Muscle of leg (tissue), 9 donors: Measurements from ENCODE around the gene TBR1. TPM values are rescaled to one million over a fixed set of nuclear protein-coding genes. Genes with fewer than 3 reads are reported as not detected.

ENCODE experiments used
- polyA plus RNA-seq, 8 donors: library from polyadenylated mRNA; unstranded; fragments of 120-200 nt; gene quantifications; one replicate each; pipeline versions ENCODE4 v1.2.1 to v1.2.3, GENCODE V29; 2013; ENCODE audit warnings: inconsistent platforms in 1 of 8, low replicate concordance in 1 of 8; ENCODE audit not compliant: insufficient read length in 8 of 8, insufficient read depth in 1 of 8
- total RNA-seq: library from RNA; stranded (reverse); fragments of 120-200 nt; gene quantifications from one replicate; pipeline ENCODE4 v1.2.4, GENCODE V29; 2013

The TBR1 gene
- total and polyA plus RNA-seq, 9 donors = 0.04 to 0.20 (median 0.08) TPM; not detected in 5

Other genes starting within 250 kb of the TBR1 start
- 49.8 TPM for gene PSMD14, start 107.9 kb upstream of the TBR1 start, total RNA-seq
- 10 to 100 TPM; 35.5 to 46.4 (median 43.3) TPM for gene PSMD14, start 107.9 kb upstream of the TBR1 start, polyA plus RNA-seq
- 0.18 TPM for gene SLC4A10, start 208.1 kb downstream of the TBR1 start, total RNA-seq
- under 1 TPM in 7 of 8 donors, not detected in 1; 0.04 to 0.18 (median 0.08) TPM for gene SLC4A10, start 208.1 kb downstream of the TBR1 start, polyA plus RNA-seq